CD14-positive monocyte (primary cell): ENCODE results near the gene SETD1A. TPM values are rescaled to one million over a fixed set of nuclear protein-coding genes. Genes with fewer than 3 reads are reported as not detected.

ENCODE experiments used
- DNase-seq, 3 donors: peaks; one replicate each; pipeline ENCODE4 v3.0.0-alpha.2; 2011 to 2022
- H2AFZ ChIP-seq: 2 replicates; pipeline ENCODE4 v1.6.0; 2012; ENCODE audit warnings: mild to moderate bottlenecking, low read depth, low read length, inconsistent platforms; ENCODE audit not compliant: insufficient read depth, poor library complexity, severe bottlenecking
- H3K27ac ChIP-seq, 2 donors: 1 replicate in 1 of 2; 2 replicates in 1 of 2; pipeline ENCODE4 v1.5.1; 2012 to 2013; ENCODE audit warnings: low read length in 2 of 2, control low read depth in 1 of 2, inconsistent platforms in 1 of 2, low read depth in 1 of 2, mild to moderate bottlenecking in 1 of 2
- H3K27me3 ChIP-seq, 2 donors: one replicate each; pipeline versions ENCODE4 v1.6.0 to v1.6.1; 2011 to 2013; ENCODE audit warnings: low read length in 2 of 2; ENCODE audit not compliant: control insufficient read depth in 2 of 2, insufficient read depth in 2 of 2
- H3K36me3 ChIP-seq, 2 donors: replicated peaks in 1 of 2; 1 replicate in 1 of 2; 2 replicates in 1 of 2; pipeline versions ENCODE4 v1.5.1 to v1.6.1; 2012 to 2013; ENCODE audit warnings: low read length in 2 of 2, control low read depth in 1 of 2, inconsistent platforms in 1 of 2, mild to moderate bottlenecking in 1 of 2; ENCODE audit not compliant: insufficient read depth in 2 of 2, control insufficient read depth in 1 of 2
- H3K4me1 ChIP-seq, 2 donors: 1 replicate in 1 of 2; 2 replicates in 1 of 2; pipeline versions ENCODE4 v1.5.1 to v1.6.1; 2012 to 2013; ENCODE audit warnings: low read length in 2 of 2, control low read depth in 1 of 2, inconsistent platforms in 1 of 2, mild to moderate bottlenecking in 1 of 2, moderate library complexity in 1 of 2; ENCODE audit not compliant: insufficient read depth in 2 of 2, control insufficient read depth in 1 of 2
- H3K4me2 ChIP-seq: replicated peaks from 2 replicates; pipeline ENCODE3; 2012; ENCODE audit warnings: low read length, moderate library complexity, mild to moderate bottlenecking; ENCODE audit not compliant: poor library complexity, severe bottlenecking; ENCODE audit errors: extremely low read depth
- H3K4me3 ChIP-seq, 3 experiments: fragments of 200-600 bp in 1 of 3; sonication (generic) in 1 of 3; replicated peaks in 1 of 3; 1 replicate in 2 of 3; 2 replicates in 1 of 3; pipeline ENCODE4 v1.5.1; 2011 to 2013; ENCODE audit warnings: low read length in 3 of 3, mild to moderate bottlenecking in 3 of 3, control low read depth in 2 of 3, low read depth in 2 of 3, inconsistent platforms in 1 of 3, moderate library complexity in 1 of 3
- H3K79me2 ChIP-seq: 2 replicates; pipeline ENCODE4 v1.6.0; 2012; ENCODE audit warnings: mild to moderate bottlenecking, control low read depth, inconsistent platforms, low read length, moderate library complexity; ENCODE audit not compliant: insufficient read depth
- H3K9ac ChIP-seq: 2 replicates; pipeline ENCODE4 v1.6.0; 2017; ENCODE audit warnings: low read length, mild to moderate bottlenecking; ENCODE audit not compliant: insufficient read depth, poor library complexity, severe bottlenecking
- H3K9me3 ChIP-seq, 2 donors: replicated peaks in 1 of 2; 1 replicate in 1 of 2; 2 replicates in 1 of 2; pipeline versions ENCODE4 v1.5.1 to v1.6.1; 2012 to 2013; ENCODE audit warnings: low read length in 2 of 2, control low read depth in 1 of 2; ENCODE audit not compliant: control insufficient read depth in 1 of 2, insufficient read depth in 1 of 2
- H4K20me1 ChIP-seq: 2 replicates; pipeline ENCODE4 v1.6.0; 2012; ENCODE audit warnings: mild to moderate bottlenecking, low read length, control low read depth, moderate library complexity; ENCODE audit not compliant: insufficient read depth
- H3K27ac Mint-ChIP-seq, 7 donors: one replicate each; pipeline ENCODE4 v1.8.0; 2020; ENCODE audit warnings: mild to moderate bottlenecking in 7 of 7, mixed read lengths in 7 of 7, moderate library complexity in 6 of 7, inconsistent platforms in 2 of 7
- H3K27me3 Mint-ChIP-seq, 3 donors: one replicate each; pipeline ENCODE4 v1.8.0; 2021 to 2022; ENCODE audit warnings: low read depth in 3 of 3, mild to moderate bottlenecking in 3 of 3, mixed read lengths in 3 of 3, moderate library complexity in 3 of 3, inconsistent platforms in 1 of 3
- H3K36me3 Mint-ChIP-seq, 2 donors: one replicate each; pipeline ENCODE4 v1.8.0; 2020; ENCODE audit warnings: mixed read lengths in 2 of 2, inconsistent platforms in 1 of 2, mild to moderate bottlenecking in 1 of 2
- H3K4me1 Mint-ChIP-seq: one replicate; pipeline ENCODE4 v1.8.0; 2020; ENCODE audit warnings: mild to moderate bottlenecking, mixed read lengths
- H3K4me3 Mint-ChIP-seq, 2 donors: one replicate each; pipeline ENCODE4 v1.8.0; 2020; ENCODE audit warnings: mild to moderate bottlenecking in 2 of 2, mixed read lengths in 2 of 2, moderate library complexity in 1 of 2
- H3K9me3 Mint-ChIP-seq, 7 donors: one replicate each; pipeline ENCODE4 v1.8.0; 2020 to 2022; ENCODE audit warnings: mixed read lengths in 7 of 7, mild to moderate bottlenecking in 6 of 7, moderate library complexity in 6 of 7, inconsistent platforms in 2 of 7
- WGBS: methylation state at CpG from one replicate; pipeline ENCODE4 v1.1.5; 2013; ENCODE audit warnings: missing lambda C conversion rate; ENCODE audit not compliant: insufficient coverage; 5-methylcytosine and 5-hydroxymethylcytosine counted together
- intact Hi-C, 2 donors: fragments of 100-400 bp; cut with micrococcal nuclease; formaldehyde crosslinking; loops; one replicate each; pipeline versions ENCODE4 v1.15.0 to v1.15.1; 2023
- polyA plus RNA-seq, 3 donors: library from polyadenylated mRNA; depleted of rRNA in 1 of 3; unstranded in 2 of 3; stranded (reverse) in 1 of 3; fragments of 300-500 nt in 2 of 3; fragments of >200 nt in 1 of 3; fragmentation: Illumina TruSeq in 2 of 3; gene quantifications; 1 replicate in 2 of 3; 2 replicates in 1 of 3; pipeline ENCODE4 v1.2.3, GENCODE V29; 2012 to 2021
- TF ChIP-seq, protein P1 (sequence below): fragments of 200-600 bp; IDR thresholded peaks from one replicate; pipeline ENCODE4 v1.8.0; 2022; ENCODE audit warnings: antibody characterized with exemption, mild to moderate bottlenecking

The SETD1A gene
- polyA plus RNA-seq, 3 donors = 0.16 to 6.6 (median 1.3) TPM

- H3K27me3 Mint-ChIP-seq = peaks cover 0 to 1% (median 0%) of the 10 kb centered on the region in 3 donors
- DNase-seq = peak; percentile 29 to 64 (median 44)
- H2AFZ ChIP-seq = no peak overlapping the region
- peak overlapping the region; percentile 65 to 92 (median 83) for H3K27ac Mint-ChIP-seq
- H3K4me3 Mint-ChIP-seq = peak overlapping the region; percentile 80 to 85
- H3K36me3 Mint-ChIP-seq = peaks cover 39 to 47% of the 10 kb centered on the region in 2 donors
- no peaks in the 10 kb centered on the region for H3K9me3 ChIP-seq
- TF ChIP-seq, protein P1, sequence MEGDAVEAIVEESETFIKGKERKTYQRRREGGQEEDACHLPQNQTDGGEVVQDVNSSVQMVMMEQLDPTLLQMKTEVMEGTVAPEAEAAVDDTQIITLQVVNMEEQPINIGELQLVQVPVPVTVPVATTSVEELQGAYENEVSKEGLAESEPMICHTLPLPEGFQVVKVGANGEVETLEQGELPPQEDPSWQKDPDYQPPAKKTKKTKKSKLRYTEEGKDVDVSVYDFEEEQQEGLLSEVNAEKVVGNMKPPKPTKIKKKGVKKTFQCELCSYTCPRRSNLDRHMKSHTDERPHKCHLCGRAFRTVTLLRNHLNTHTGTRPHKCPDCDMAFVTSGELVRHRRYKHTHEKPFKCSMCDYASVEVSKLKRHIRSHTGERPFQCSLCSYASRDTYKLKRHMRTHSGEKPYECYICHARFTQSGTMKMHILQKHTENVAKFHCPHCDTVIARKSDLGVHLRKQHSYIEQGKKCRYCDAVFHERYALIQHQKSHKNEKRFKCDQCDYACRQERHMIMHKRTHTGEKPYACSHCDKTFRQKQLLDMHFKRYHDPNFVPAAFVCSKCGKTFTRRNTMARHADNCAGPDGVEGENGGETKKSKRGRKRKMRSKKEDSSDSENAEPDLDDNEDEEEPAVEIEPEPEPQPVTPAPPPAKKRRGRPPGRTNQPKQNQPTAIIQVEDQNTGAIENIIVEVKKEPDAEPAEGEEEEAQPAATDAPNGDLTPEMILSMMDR = no peak
- peaks cover 15% of the 10 kb centered on the region for H3K4me1 Mint-ChIP-seq
- H3K9me3 Mint-ChIP-seq = peaks cover 0 to 2% (median 0%) of the 10 kb centered on the region in 7 donors
- no peaks in the 10 kb centered on the region for H3K27me3 ChIP-seq
- intact Hi-C loops = loop anchor here in 1 of 2 donors (10.0 kb wide), 1 partner anchor 136 kb away; the partner anchor contains the start of gene VKORC1
- 34% methylated on average over 22 of the region's 55 CpGs for WGBS
- peaks cover 13 to 21% of the 10 kb centered on the region in 2 donors for H3K4me1 ChIP-seq
- peak overlapping the region; percentile 100 for H3K4me2 ChIP-seq
- H3K36me3 ChIP-seq = peaks cover 45 to 47% of the 10 kb centered on the region in 2 donors
- peak overlapping the region in 1 of 2 donors; percentile 43 for H3K27ac ChIP-seq
- peak overlapping the region; percentile 39 to 95 (median 66) for H3K4me3 ChIP-seq
- H3K9ac ChIP-seq = peak overlapping the region; percentile 89
- peaks cover 40% of the 10 kb centered on the region for H4K20me1 ChIP-seq
- H3K79me2 ChIP-seq = peaks cover 25% of the 10 kb centered on the region
Observed at GRCh38 chr16:30958175-30959079, 873 bp downstream of the SETD1A start.

DNA sequence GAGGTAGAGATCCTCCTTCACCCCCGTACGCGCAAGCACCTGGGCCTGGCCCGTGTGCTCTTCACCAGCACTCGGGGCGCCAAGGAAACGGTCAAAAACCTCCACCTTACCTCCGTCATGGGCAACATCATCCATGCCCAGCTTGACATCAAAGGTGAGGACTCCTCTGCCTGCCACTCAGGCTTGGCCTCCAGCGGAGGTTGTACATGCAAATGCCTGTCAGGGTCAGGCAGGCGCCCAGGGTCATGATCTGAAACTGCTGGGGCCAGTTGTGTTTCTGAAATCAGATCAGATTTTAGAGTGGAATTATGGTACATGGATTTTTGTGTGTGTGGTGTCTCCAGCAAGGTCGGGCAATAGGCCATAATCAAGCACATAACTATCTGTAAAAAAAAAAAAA lies 3.8 kb downstream of the SETD1A start:
- no peak overlapping the region for H3K27ac ChIP-seq
- no peak overlapping the region for H3K9ac ChIP-seq
- Mint-ChIP-seq H3K27me3 (peaks cover 0 to 5% (median 0%) of the 10 kb centered on the region in 3 donors), H3K27ac (peak overlapping the region in 1 of 7 donors; percentile 37), H3K4me1 (peaks cover 18% of the 10 kb centered on the region), H3K4me3 (no peak overlapping the region), H3K9me3 (peaks cover 0 to 2% (median 0%) of the 10 kb centered on the region in 7 donors), H3K36me3 (peaks cover 59 to 76% of the 10 kb centered on the region in 2 donors)
- peaks cover 27% of the 10 kb centered on the region for H4K20me1 ChIP-seq
- H3K36me3 ChIP-seq = peaks cover 68 to 74% of the 10 kb centered on the region in 2 donors
- H3K4me3 ChIP-seq = no peak overlapping the region
- H3K9me3 ChIP-seq = no peaks in the 10 kb centered on the region
- H3K4me1 ChIP-seq = peaks cover 13 to 20% of the 10 kb centered on the region in 2 donors
- intact Hi-C loops = no loop called here
- no peak for DNase-seq
- no peaks in the 10 kb centered on the region for H3K27me3 ChIP-seq
- H3K79me2 ChIP-seq = peaks cover 25% of the 10 kb centered on the region
- 100% methylated on average over 9 of the region's 11 CpGs for WGBS
- no peak overlapping the region for H2AFZ ChIP-seq
- no peak overlapping the region for H3K4me2 ChIP-seq
- TF ChIP-seq, protein P1 = no peak
